Breast epithelium (tissue), 3 donors: ENCODE data around the gene POLR2C.

ENCODE experiments used
- CTCF ChIP-seq, 3 donors: fragments of 450-650 bp; IDR thresholded peaks; one replicate each; pipeline ENCODE4 v1.5.1; 2016 to 2017; ENCODE audit warnings: antibody characterized with exemption in 3 of 3, mild to moderate bottlenecking in 3 of 3, moderate library complexity in 3 of 3
- POLR2AphosphoS5 ChIP-seq, 3 donors: sonication (generic); formaldehyde crosslinking; IDR thresholded peaks; one replicate each; pipeline ENCODE4 v1.6.1; 2017; ENCODE audit warnings: antibody characterized with exemption in 3 of 3

- TF ChIP-seq CTCF (IDR thresholded peaks at IDR 0.05) (no peak), POLR2AphosphoS5 (IDR thresholded peaks at IDR 0.05) (no peak)
These were observed 55.2 kb downstream of the POLR2C start for GRCh38 chr16:57517397-57518367.
